Keratinocyte (primary cell): ENCODE results near the gene PRKCD.

Source experiments
- CTCF ChIP-seq, 3 experiments: IDR thresholded peaks in 1 of 3; conservative IDR thresholded peaks in 1 of 3; optimal IDR thresholded peaks in 1 of 3; 2 replicates in 2 of 3; 3 replicates in 1 of 3; pipeline versions ENCODE3 to v1.5.1; 2011; ENCODE audit warnings: low read length in 3 of 3, mild to moderate bottlenecking in 3 of 3, moderate library complexity in 2 of 3, control low read depth in 1 of 3, inconsistent platforms in 1 of 3; ENCODE audit not compliant: insufficient read depth in 2 of 3; ENCODE audit errors: extremely low read depth in 1 of 3
- EZH2 ChIP-seq: IDR thresholded peaks from one replicate; pipeline ENCODE4 v1.6.1; 2012; ENCODE audit warnings: inconsistent platforms, mild to moderate bottlenecking, low read length, moderate library complexity

- TF ChIP-seq CTCF (optimal IDR thresholded peaks at IDR 0.05 in 1 of 3, IDR thresholded peaks at IDR 0.05 in 1 of 3, conservative IDR thresholded peaks at IDR 0.05 in 1 of 3; ENCODE audit: extremely low read depth in 1 of 3, insufficient read depth in 2 of 3, low read length in 3 of 3) (no peak), EZH2 (no peak)
These were observed 60.8 kb downstream of the PRKCD start for GRCh38 chr3:53221827-53222182.
